ENCODE results near the gene ZSCAN2. TPM values are rescaled to one million over a fixed set of nuclear protein-coding genes. Genes with fewer than 3 reads are reported as not detected.

The ZSCAN2 gene
- total and polyA plus RNA-seq, 9 donors: 5.6 to 13.3 (median 8.2) TPM

- Histone ChIP-seq H3K36me3 (no peaks in the 10 kb centered on the region), H3K27me3 (no peaks in the 10 kb centered on the region), H3K27ac (no peak overlapping the region), H3K4me3 (no peak overlapping the region), H3K4me1 (ENCODE audit: insufficient read depth) (no peaks in the 10 kb centered on the region), H3K9me3 (no peaks in the 10 kb centered on the region)
- TF ChIP-seq POLR2A (IDR thresholded peaks at IDR 0.05): no peak
- no peak for DNase-seq
- 71 to 81% (median 79%) methylated on average over 8 of the region's 8 CpGs for WGBS, 3 donors
- intact Hi-C loops (cut with DNase I): no loop called here
These were observed 68.9 kb downstream of the ZSCAN2 start for GRCh38 chr15:84669726-84670125.

DNA sequence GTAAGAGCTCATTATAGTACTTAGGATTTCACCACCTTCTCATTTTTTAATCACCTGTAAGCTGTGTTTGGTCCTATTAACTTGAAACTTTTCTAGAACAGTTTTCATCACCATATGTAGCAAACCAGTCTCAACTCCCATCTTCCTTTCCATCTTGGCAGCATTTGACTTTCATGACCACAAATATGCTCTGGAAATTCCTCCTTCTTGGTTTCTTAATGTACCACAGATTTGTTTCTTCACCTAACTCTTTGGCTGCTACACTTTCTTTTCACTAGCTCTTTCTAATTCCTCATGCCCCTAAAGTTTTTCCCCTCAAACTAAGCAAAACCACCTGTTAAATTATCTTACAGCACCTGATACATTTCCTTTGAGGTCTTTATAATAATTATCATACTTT is 70.4 kb downstream of the ZSCAN2 start:
- Histone ChIP-seq H3K27me3 (no peaks in the 10 kb centered on the region), H3K4me1 (ENCODE audit: insufficient read depth) (no peaks in the 10 kb centered on the region), H3K4me3 (no peak overlapping the region), H3K9me3 (no peaks in the 10 kb centered on the region), H3K27ac (no peak overlapping the region), H3K36me3 (no peaks in the 10 kb centered on the region)
- DNase-seq: no peak
- intact Hi-C loops (cut with DNase I): no loop called here
- TF ChIP-seq POLR2A (IDR thresholded peaks at IDR 0.05): no peak
- no peak for TF ChIP-seq CTCF (IDR thresholded peaks at IDR 0.05)
- TF ChIP-seq EP300 (IDR thresholded peaks at IDR 0.05): no peak

Other genes starting within 250 kb of the ZSCAN2 start
- gene WDR73, start 53.3 kb downstream of the ZSCAN2 start, total RNA-seq: 10 to 100 TPM; 18.8 to 36.1 (median 26.9) TPM
- gene WDR73, start 53.3 kb downstream of the ZSCAN2 start, polyA plus RNA-seq: 10 to 100 TPM; 19.9 to 20.7 TPM
- gene NMB, start 57.2 kb downstream of the ZSCAN2 start, total RNA-seq: 10 to 100 TPM in 1 of 7 donors, 1 to 10 TPM in 6; 5.1 to 11.5 (median 7.3) TPM
- 1 to 10 TPM; 2.7 to 7.3 TPM for gene NMB, start 57.2 kb downstream of the ZSCAN2 start, polyA plus RNA-seq
- gene SEC11A, start 115.1 kb downstream of the ZSCAN2 start, total RNA-seq: 100 to 1,000 TPM; 118 to 187 (median 146) TPM
- gene SEC11A, start 115.1 kb downstream of the ZSCAN2 start, polyA plus RNA-seq: 100 to 1,000 TPM; 227 to 237 TPM
- gene ZNF592, start 147.6 kb downstream of the ZSCAN2 start, total RNA-seq: 10 to 100 TPM; 10.9 to 37.3 (median 28.5) TPM
- 10 to 100 TPM; 12.1 to 14.1 TPM for gene ZNF592, start 147.6 kb downstream of the ZSCAN2 start, polyA plus RNA-seq
- 1 to 10 TPM in 4 of 7 donors, under 1 TPM in 3; 0.48 to 2.1 (median 1.0) TPM for gene ALPK3, start 216.3 kb downstream of the ZSCAN2 start, total RNA-seq
- gene ALPK3, start 216.3 kb downstream of the ZSCAN2 start, polyA plus RNA-seq: 1 to 10 TPM in 1 of 2 donors, under 1 TPM in 1; 0.62 to 2.8 TPM